Right ventricle myocardium superior (tissue), 1 donor: ENCODE data around the gene METAP1D. TPM values are rescaled to one million over a fixed set of nuclear protein-coding genes. Genes with fewer than 3 reads are reported as not detected.
"Not testable (repeated sequence)": the region's sequence is repeated elsewhere in the genome, so short reads cannot be mapped to it uniquely, and the experiment has no call there.

ENCODE experiments used
- ATAC-seq: fragments of 200-7000 bp; cut with Tn5 transposase; one replicate; pipeline ENCODE4 v1.9.1; 2020; ENCODE audit warnings: mild to moderate bottlenecking; ENCODE audit not compliant: poor library complexity
- DNase-seq: peaks from one replicate; pipeline ENCODE4 v3.0.0-alpha.2; 2020
- intact Hi-C: fragments of 100-400 bp; cut with DNase I; formaldehyde crosslinking; loops from one replicate; pipeline ENCODE4 v1.11.2; 2022
- total RNA-seq: library from RNA; stranded (reverse); fragmentation: NEBNext Ultra II Directional; extraction: Animal tissue kit (Norgen Biotek cat#: 25700); gene quantifications from one replicate; pipeline ENCODE4 v1.2.1, GENCODE V29; 2021
- donor health status: DM: no; HTN: yes; CAD: no; lungs with severe emphysema.

The METAP1D gene
- total RNA-seq, 1 donor from 2014 or later: 6.9 TPM

DNA sequence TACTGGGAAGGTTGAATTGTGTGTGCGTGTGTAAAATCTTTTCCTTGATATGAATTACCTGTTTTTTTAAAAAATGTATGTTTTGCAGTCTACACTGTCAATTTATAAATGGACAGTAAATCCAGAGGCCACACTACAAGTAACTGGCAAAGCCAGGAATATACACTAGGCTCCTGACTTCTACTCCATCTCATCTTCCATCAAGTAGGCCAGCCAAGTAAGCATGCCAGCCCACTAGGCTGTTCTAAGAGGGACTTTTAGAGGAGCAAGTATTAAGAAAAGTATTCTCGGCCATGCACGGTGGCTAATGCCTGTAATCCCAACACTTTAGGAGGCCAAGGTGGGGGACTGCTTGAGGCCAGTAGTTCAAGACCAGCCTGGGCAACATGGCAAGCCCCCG is 13.0 kb upstream of the METAP1D start:
- ATAC-seq (no peak), DNase-seq (no peak)
- intact Hi-C loops: no loop called here

DNA sequence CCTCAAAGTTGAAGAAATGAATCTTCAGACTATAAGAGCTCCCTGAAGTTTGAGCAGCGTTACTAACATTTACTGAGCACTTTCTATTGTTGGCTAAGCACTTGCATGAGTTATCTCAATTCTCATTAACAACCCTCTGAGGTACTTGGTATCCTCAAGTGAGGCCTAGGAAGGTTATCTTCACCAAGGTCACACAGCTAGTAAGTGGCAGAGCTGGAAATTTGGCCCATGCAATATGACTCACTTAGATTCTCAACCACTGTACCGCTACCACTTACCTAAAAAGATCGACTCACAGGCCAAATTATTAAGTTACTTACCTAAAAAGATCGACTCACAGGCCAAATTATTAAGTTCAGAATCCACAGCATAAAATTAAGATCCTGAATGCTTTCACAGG is 8.7 kb upstream of the METAP1D start:
- ATAC-seq (peak; percentile 81), DNase-seq (no peak)
- intact Hi-C loops: no loop called here

DNA sequence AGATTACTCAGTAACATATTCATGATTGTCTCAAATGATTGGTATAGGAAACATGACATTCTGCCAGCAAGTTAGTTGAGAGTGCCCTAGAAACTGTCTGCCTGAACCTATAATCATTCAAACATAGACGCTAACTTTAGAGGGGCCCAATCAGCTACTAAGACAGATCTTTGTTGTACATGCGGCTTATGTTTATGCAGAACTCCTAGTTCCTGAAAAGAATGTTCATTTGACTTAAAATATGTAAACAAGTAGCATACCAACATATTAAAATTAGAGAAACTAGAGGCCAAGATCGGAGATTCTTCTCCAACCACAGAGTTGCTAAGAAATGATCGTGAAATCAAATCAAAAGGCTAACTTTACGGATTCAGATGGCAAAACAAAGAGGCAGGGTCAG is 4.2 kb upstream of the METAP1D start:
- DNase-seq (no peak), ATAC-seq (no peak)
- intact Hi-C loops: no loop called here

DNA sequence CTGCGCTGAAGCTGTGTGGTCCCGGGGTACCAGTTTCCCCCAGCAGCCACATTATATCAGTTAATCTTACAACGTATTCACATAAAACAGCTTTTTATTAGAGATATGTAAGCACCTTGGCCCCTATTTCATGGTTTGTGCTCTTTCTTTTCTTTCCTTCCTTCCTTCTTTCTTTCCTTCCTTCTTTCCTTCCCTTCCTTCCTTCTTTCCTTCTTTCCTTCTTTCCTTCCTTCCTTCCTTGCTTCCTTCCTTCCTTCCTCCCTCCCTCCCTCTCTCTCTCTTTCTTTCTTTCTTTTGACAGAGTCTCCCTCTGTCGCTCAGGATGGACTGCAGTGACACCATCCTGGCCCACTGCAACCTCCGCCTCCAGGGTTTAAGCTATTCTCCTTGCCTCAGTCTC is 3.7 kb upstream of the METAP1D start:
- DNase-seq (no peak), ATAC-seq (no peak)
- intact Hi-C loops: no loop called here

DNA sequence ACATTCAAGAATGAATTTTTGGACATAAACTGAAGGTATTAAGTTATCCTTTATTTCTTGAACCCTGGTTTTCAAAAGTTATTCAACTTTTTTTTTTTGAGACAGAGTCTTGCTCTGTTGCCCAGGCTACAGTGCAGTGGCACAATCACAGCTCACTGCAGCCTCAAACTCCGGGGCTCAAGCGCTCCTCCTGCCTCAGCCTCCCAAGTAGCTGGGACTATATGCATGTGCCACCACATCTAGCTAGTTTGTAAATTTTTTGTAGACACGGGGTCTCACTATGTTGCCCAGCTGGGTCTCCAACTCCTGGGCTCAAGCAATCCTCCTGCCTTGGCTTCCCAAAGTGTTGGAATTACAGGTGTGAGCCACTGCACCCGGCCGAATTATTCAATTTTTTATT is 2.7 kb upstream of the METAP1D start:
- ATAC-seq, DNase-seq, intact Hi-C loops: not testable (repeated sequence)

DNA sequence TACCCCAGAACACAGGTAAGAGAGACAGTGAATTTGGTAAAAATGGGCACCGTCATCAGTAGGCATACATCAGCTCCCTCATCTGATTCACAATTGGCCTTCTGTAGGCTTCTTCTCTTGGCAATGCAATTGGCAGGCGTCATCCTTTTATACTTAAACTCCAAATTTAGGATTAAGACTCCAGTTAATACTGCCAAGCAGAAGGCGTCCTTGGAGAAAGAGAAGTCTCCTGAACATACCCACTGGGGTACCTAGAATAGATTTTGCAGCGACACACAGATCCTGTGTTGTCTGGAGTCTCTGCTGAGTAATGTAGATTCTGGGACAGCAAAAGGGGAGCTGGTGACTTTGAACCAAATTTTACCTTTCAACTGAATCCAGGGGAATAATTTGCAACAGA is 592 bp upstream of the METAP1D start:
- DNase-seq (no peak), ATAC-seq (no peak)
- intact Hi-C loops: no loop called here

DNA sequence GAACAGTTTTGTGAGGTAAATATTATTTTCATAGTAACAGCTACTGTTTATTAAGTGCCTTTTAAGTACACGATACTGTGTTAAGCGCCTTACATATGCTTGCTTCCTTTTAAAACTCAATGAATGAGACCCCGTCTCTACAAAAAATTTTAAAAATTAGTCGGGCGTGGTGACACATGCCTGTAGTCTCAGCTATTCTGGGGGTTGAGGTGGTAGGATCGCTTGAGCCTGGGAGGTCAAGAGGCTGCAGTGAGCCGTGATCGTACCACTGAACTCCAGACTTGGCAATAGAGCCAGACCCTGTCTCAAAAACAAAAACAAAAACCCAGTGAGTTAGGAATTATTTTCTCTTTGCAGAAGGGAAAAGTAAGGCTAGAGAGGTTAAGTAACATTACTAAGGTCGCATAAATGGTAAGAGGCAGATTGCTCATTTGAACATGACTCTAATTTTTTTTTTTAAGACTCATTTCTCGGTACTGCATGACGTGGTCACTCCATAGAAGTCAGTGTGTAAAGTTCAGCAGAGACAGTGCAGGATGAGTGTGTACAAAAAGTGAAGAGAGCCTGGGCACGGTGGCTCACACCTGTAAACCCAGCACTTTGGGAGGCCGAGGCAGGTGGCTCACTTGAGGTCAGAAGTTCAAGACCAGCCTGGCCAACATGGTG is 1.1 kb downstream of the METAP1D start:
- DNase-seq (no peak), ATAC-seq (no peak)
- intact Hi-C loops: no loop called here

DNA sequence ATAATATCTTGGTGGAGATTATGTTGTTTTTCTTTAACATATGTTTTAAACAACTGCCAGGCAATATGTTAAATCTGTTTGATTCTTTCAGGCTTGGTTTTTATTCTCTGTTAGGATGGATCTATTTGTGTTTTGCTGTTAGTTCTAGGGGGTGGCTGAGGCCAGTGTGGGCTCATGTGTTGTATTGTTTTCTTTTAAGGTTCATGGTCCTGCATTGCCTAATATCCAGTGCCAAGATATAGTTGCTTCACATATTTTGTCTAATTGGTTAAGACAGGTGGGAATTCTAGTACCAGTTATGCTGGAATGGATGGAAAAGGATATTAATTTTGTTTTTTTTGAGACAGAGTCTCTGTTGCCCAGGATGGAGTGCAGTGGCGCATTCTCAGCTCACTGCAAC is 7.6 kb downstream of the METAP1D start:
- DNase-seq (no peak), ATAC-seq (no peak)
- intact Hi-C loops: no loop called here

DNA sequence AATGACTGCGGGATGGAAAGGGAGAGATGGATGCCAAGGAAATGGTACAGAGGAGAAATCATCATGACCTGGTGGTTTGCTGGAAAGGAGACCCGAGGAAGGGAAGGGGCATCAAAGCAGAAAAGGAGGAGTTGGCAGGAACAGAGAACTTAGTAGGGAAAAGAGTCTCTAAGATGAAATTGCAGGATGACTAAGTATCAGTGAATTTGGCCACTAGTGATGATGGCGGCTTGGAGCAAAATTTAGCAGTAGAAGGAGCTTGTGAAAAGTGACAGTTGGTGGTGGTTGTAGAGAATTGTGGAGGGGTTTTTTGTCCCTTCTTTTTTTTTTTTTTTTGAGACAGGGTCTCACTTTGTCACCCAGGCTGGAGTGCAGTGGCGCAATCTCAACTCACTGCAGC is 10.1 kb downstream of the METAP1D start:
- intact Hi-C loops: no loop called here
- DNase-seq (no peak), ATAC-seq (no peak)

DNA sequence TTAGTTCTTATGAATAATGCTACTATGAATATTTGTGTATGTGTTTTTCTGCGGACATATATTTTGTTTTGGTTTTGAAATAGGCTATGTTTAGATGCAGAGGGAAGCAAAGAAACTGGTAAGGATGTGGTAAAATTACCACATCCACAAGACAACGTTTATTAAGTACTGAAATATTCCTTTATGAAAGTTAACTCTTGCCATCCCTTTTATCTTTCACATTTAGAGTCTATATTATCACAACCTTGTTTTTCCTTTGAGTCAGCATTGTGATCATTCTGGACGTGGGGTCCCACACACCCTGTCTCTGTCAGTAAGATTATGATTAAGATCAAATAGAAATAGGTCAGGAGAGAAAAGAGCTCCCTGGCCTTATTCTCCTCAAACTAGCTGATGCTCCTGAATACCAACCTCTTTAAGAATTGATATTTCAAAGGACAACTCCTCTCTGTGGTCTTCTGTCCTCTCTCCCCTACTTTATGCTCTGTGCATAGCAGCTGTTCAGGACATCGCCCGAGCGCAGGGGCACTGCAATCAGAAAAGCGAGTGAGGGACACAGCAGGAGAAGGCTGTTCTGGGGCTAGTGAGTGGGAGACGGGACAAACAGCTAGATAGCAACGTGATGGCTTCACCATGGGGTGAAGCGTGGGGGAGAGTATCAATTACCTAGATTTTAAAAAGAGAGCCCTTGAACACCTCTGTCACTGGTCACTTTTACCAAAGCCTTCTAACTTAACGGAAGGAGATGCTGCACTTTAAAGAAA is 12.2 kb downstream of the METAP1D start:
- no peak for DNase-seq
- intact Hi-C loops: no loop called here
- no peak for ATAC-seq

DNA sequence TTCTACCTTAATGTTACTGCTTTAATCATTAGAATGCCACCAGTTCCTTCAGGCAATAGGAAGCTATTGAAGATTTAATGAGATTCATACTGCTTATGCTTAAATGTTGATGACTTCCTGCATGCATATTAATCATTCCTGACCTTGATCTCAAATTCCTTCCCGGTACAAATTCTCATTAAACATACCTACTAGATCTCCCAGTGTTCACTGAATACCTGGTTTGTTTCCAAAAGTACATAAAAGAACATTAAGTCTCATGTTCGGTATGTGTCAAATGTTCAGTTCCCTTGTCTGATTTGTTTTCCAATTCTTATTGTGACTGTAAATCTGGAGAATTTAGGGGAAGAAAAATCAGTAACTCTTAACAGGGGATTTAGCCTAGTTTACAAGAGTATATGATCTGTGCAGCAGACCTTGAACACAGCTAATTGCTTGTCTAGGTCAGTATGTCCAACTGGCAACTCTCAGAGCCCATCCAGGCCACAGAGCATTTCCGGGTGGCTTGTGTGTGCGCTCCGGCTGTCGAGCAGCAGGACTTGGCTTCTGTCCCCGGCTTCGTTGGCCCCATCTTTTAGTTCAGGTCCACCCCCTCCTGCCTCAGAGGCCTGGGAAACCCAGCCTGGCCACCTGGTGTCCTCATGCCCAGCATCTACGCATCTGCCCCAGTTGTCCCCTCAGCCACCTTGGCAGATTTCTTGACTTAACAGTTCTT is 13.1 kb downstream of the METAP1D start:
- intact Hi-C loops: no loop called here
- DNase-seq (no peak), ATAC-seq (no peak)

DNA sequence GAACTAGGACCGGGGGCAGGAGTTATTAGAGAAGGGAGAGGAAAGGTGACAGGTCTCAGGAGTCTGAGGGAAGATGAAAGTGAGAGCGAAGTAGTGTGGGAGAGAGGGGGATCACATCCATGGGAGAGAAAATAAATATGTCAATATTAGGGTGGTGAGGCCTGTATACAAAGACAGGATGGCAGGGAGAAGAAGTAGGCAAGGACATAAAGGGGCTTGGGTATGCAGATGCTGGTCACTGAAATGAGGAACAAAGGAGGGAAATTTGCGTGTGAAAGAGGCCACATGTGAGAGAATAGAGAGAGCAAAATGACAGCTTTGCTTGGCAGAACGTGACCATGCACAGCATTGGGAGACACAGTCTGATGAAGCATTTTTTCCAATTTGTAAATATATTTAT is 13.6 kb downstream of the METAP1D start:
- DNase-seq: no peak
- ATAC-seq: no peak
- intact Hi-C loops: no loop called here

DNA sequence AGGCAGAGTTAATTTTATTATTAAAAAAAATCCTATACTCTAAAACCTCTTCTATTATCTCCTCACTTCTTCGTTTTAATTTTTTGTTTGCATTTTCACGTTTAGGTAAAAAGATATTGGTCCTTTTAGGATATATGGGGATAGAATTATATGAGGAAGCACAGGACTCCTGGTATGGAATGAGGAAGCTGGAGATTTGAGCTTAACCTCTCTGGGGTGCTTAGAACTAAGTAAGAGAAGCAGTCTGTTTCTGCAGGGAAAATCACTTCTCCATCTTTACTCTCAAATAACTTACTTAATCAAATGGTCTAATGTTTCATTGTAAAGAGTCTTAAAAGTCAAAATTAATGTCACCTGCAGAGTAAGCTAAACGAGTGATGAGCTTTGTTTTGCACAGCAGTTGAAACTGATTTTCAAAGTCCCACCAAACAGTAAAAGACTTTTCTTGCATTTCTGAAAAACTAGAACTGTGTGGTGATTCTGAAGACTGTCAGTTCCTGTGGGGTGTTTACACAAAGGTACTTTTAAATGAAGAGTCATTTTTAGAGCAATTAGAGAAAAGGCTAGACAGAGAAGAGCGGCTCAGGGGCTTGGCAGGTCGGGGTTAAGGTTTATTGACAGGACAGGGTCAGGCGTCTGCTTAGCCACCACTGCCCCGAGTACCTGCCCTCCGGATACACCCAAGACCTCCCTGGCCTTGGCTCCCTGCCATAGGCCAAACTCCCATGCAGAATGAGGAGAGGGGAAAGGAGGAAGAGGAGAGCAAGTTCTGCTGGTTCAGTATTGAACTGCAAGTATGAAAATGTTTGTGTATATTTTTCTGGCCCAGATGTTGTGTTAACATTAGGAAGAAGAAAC is 21.6 kb downstream of the METAP1D start:
- intact Hi-C loops: no loop called here
- DNase-seq: no peak
- ATAC-seq: no peak

DNA sequence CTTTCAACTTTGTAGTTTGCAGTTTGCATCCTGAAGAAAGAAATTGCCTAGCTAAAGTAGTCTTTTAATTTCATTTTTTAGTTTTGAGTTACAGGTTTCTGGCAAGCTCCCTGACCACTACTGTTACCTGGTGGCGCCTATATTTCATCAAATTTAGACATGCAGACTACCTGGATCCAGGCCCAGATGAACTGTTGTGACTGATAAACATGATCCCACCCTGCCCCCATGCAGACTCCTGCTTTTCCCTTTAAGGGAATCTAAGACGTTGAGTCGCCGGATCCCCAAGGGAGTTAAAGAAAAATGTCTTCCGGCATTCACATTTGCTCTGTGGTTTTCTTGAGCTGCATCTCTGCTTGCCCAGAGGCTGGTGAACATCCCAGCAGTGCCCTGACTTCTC is 22.2 kb downstream of the METAP1D start:
- no peak for DNase-seq
- ATAC-seq: no peak
- intact Hi-C loops: no loop called here

DNA sequence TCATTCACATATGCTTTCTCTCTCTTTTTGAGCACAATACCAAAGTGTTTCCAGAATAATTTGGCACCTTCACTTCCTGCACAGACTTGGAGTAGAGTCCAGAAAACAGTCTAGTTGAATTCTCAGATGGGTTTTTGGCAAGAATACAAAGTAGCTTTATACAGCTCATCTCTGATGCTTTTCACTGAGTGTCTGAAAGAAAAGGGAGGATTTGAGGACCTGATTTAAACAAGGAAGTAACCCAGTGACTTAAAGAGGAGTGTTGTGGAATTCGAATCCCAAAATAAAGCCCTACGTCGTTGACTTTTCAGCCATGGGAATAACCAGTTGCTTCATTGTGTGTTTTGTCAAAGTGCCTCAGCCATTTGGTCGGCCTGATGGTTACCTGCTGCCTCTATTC is 31.8 kb downstream of the METAP1D start:
- ATAC-seq: no peak
- intact Hi-C loops: no loop called here

DNA sequence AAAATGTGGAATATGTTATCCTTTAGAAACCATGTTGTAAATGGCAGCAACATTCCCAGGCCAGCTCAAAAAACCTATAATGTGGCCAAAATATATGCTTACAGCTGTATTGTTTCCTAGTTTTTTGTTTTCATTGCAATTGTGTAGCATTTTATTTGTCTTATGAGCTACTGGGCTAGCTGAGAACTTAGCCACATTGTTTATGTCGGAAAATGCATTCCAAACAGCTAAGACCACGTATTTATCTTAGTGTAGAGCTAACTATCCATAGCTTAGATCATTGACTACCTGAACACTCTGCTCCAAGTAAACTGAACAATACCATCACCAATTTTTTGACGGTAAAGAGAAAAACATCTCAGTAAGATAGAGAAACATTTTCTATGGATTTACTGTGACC is 38.4 kb downstream of the METAP1D start:
- no peak for ATAC-seq

More for the DNA sequence above, 31.8 kb downstream of the METAP1D start:
- no peak for DNase-seq

DNA sequence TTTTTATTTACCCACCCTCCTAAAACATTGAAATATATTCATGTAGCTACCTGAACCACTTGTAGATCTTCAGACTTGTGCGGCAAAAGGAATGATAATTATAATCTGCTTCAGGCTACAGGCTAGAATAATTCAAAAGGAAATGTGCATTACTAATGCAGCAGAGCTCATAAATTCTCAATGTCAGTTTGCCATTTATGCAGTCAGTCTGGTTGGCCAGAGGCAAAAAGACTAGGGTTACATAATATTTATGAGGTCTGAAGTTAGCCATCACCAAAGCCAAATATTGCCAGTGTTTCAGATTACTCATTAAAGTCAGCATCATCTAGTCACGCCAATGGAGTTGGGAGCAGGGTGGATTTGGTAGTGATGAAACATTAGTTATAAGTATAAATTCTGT is 38.9 kb downstream of the METAP1D start:
- no peak for DNase-seq
- ATAC-seq: no peak
- intact Hi-C loops: no loop called here

More for the DNA sequence above, 38.4 kb downstream of the METAP1D start:
- intact Hi-C loops: no loop called here
- no peak for DNase-seq

DNA sequence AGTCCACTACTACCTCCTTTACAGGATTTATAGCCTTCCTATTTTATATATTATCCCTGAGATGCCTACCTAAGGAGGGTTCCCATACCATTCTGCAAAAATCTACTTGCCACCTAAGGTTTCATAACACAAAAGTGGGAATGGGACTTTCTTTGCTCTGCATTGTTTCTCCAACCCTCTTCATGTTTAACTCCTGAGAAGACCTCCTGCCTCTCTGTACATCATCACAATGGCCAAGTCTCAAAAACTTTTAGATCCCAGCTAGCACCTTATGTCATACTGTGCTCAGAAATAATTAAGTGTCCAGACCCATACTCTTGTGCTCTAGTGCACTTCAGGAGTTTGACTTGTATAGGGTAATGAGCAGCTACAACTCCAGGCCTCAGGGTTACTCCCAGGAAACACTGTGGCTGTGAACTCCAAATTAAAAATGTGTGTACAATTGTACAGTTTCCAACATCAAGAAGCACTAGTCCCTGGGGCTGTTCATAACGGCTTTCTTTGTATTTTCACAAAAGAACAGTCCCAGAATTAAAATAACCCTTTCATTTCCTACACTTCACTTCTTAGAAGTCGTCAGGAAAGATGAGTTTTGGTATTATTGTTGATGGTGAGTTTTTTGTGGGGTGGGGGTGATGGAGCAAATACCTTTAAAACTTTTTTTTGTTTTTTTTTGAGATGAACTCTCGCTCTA is 39.4 kb downstream of the METAP1D start:
- no peak for ATAC-seq
- no peak for DNase-seq
- intact Hi-C loops: no loop called here

DNA sequence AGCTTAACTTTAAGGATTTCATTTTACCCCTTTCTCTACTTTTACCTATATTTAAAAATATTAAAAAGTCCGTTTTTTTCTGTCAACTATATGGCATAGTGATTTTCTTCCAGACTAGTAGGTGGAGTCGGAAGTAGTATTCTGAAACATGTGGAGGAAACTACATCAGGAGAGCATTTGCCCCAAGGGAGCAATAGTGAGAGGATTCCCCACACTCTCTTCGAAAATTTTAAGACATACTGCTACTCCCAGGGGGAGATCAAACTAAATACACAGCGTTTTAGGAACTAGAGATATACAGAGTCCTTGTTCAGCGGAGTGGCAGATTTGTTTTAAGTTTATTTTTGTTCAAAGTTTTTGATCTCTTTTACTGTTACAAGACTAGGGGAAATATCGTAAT is 40.6 kb downstream of the METAP1D start:
- no peak for ATAC-seq
- intact Hi-C loops: no loop called here
- no peak for DNase-seq
